ENCODE measurements around the gene SRSF12.
"Not testable (repeated sequence)": the region's sequence is repeated elsewhere in the genome, so short reads cannot be mapped to it uniquely, and the experiment has no call there.

SRSF12 gene

GRCh38 chr6:89131599-89131998 lies 13.7 kb upstream of the SRSF12 start:
- no peak for DNase-seq (ENCODE audit: low read depth in 2 of 2)

- not testable (repeated sequence) for DNase-seq (ENCODE audit: low read depth in 2 of 2)
These were observed 10.4 kb upstream of the SRSF12 start for GRCh38 chr6:89128256-89128671.

GRCh38 chr6:89122625-89123024 lies 4.8 kb upstream of the SRSF12 start:
- no peak for DNase-seq (ENCODE audit: low read depth in 2 of 2)

- no peak for DNase-seq (ENCODE audit: low read depth in 2 of 2)
These were observed 4.1 kb upstream of the SRSF12 start for GRCh38 chr6:89121934-89122333.

GRCh38 chr6:89120371-89120770 lies 2.5 kb upstream of the SRSF12 start:
- no peak for DNase-seq (ENCODE audit: low read depth in 2 of 2)

- DNase-seq (ENCODE audit: low read depth in 2 of 2): no peak
These were observed 1.1 kb upstream of the SRSF12 start for GRCh38 chr6:89118931-89119330.

DNA sequence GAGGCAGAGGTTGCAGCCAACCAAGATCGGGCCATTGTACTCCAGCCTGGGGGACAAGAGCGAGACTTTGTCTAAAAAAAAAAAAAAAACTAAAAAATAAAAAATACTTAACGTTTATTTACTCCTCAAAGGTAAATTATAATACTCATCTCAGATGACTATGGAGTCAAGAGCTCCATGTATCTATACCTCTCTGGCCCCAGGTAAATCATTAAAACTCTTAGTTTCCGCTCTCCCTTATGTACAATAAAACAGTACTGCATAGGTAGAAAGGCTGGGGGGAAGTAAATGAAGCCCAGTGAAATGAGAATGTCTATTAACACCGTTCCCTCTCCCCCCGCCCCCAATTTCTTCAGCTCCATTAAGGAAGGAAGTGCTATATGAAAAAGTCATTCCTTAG lies 1.2 kb downstream of the SRSF12 start:
- DNase-seq (ENCODE audit: low read depth in 2 of 2): no peak

- DNase-seq (ENCODE audit: low read depth in 2 of 2): no peak
These were observed 5.9 kb downstream of the SRSF12 start for GRCh38 chr6:89111933-89112332.

DNA sequence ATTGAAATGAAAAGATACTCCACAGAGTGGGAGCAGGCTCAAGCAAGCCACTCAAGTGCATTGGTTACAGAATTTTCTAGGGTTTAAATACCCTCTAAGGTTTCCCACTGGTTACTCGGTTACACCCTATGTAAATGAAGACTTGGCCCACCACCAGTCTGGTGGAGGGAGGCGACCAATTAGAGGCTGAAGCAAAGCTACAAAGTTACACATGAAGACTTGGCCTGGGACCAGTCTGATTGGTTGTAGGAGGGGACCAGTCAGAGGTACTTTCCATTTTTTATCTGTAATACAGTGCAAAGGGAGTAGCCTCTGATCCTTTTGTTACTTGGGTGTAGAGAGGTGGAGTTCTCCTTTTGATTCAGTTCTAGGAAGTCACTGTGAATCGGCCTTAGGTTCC lies 7.6 kb downstream of the SRSF12 start:
- no peak for DNase-seq (ENCODE audit: low read depth in 2 of 2)

DNA sequence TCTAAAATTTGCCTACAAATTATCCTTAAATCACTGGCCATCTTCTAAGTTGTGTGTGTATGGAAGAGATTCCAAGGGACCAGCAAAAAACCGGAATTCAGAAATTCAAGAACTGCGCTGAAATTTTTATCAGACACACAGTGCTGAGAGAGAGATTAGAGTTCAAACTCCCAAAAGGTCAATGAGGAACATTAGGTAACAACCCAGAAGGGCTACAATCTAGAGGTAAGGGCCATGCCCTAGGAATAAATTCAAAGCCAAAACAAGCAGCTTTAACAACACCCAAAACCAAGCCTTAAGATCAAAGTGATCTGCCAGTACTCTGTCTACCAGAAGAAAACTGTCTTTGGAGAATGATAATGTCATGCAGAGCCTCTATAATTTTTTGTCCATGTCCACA lies 17.8 kb downstream of the SRSF12 start:
- DNase-seq (ENCODE audit: low read depth in 2 of 2): no peak

- DNase-seq (ENCODE audit: low read depth in 2 of 2): no peak
These were observed 19.4 kb downstream of the SRSF12 start for GRCh38 chr6:89098461-89098860.

- no peak for DNase-seq (ENCODE audit: low read depth in 2 of 2)
These were observed 30.0 kb downstream of the SRSF12 start for GRCh38 chr6:89087881-89088280.

DNA sequence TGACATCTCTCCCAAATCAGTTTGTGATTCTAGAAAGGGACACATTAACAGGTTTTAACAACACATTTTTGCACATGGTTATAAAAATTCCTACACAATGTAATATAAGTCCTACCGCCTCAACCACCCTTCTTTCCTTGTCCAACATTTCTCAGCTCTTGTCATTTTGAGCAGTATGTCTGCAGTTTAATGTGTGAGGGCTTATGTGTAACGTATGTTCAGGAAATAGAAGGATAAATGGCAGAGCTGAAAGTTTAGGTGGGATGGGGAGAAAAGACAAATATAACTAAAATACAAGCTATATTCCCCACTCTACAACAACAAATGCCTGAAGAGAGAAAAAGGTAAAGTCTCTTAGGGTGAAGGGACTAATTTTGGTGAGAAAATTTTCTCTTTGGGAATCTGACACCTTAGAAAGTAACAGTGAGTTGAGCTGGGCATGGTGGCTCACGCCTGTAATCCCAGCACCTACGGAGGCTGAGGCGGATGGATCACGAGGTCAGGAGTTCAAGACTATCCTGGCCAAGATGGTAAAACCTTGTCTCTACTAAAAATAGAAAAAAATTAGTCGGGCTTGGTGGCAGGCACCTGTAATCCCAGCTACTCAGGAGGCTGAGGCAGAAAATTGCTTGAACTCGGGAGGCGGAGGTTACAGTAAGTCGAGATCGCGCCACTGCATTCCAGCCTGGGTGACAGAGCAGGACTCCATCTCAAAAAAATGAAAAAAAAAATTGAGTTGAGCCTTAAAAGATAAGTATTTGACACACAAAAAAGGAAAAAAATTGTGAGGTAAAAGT lies 32.3 kb downstream of the SRSF12 start:
- DNase-seq (ENCODE audit: low read depth in 2 of 2): no peak

GRCh38 chr6:89084954-89085353 lies 32.9 kb downstream of the SRSF12 start:
- no peak for DNase-seq (ENCODE audit: low read depth in 2 of 2)

- no peak for DNase-seq (ENCODE audit: low read depth in 2 of 2)
These were observed 33.3 kb downstream of the SRSF12 start for GRCh38 chr6:89084542-89084941.

DNA sequence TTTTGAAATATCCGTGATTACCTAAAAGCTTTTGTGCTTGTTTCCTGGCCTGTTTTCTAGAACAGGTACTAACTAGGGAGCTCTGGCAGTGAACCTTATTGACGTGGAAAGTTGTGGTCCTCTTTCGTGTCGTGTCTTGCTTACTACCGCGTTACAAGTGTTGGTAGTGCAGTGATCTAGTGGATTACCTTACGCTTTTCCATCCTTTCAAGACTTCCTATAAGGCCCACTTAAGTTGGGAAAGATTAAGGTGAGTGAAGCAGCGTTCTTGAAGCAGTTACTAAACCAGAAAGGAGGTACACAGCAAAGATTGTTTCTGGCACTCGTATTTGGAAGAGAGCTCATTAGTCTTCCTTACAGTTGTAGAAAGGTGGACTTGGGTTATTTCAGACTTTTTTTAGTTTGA lies 35.4 kb downstream of the SRSF12 start:
- DNase-seq (ENCODE audit: low read depth in 2 of 2): no peak

GRCh38 chr6:89081423-89082322 lies 36.2 kb downstream of the SRSF12 start:
- DNase-seq (ENCODE audit: low read depth in 2 of 2): peak; percentile 94 to 98

GRCh38 chr6:89081129-89081422 lies 36.8 kb downstream of the SRSF12 start:
- no peak for DNase-seq (ENCODE audit: low read depth in 2 of 2)

DNA sequence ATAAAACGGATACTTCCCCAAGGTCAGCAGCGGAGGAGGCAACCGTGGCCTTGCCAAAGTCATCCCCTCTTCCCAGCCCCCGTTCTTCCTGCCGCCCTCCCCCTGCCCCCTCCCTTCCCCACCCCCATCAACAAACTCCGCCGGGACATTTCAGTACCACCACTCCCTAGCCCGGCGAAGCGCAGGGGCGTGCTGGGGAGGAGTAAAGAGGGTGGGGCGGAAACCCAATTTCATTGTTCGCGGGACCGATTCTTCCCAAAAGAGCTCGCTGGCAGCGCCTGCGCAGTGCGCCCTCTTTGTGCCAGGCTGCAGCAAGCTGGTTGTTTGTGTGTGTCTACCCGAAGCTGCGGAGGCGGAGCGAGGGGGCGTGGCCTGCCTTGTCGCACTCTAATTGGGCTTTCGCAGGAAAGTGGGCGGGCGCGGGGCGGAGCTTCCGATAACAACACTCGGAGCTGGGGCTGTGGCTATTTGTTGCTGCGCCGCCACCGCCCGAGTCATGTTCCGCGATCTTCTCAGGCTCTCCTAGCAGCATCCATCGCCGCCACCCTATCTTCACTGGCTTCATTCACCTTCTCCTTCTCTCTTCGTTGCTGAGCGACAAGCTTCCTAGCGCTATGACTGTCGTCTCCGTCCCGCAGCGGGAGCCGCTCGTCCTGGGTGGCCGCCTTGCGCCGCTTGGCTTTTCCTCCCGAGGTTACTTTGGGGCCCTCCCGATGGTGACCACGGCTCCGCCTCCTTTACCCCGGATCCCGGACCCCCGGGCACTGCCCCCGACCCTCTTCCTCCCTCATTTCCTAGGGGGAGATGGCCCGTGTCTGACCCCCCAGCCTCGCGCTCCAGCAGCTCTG lies 37.4 kb downstream of the SRSF12 start, which contains the start of gene PNRC1:
Gene PNRC1, plus strand, starts transcription at position 471 of the 848 bp plus-strand sequence. Its CDS starts 144 bp downstream, at position 615.
- peak; percentile 100 for DNase-seq (ENCODE audit: low read depth in 2 of 2)

DNA sequence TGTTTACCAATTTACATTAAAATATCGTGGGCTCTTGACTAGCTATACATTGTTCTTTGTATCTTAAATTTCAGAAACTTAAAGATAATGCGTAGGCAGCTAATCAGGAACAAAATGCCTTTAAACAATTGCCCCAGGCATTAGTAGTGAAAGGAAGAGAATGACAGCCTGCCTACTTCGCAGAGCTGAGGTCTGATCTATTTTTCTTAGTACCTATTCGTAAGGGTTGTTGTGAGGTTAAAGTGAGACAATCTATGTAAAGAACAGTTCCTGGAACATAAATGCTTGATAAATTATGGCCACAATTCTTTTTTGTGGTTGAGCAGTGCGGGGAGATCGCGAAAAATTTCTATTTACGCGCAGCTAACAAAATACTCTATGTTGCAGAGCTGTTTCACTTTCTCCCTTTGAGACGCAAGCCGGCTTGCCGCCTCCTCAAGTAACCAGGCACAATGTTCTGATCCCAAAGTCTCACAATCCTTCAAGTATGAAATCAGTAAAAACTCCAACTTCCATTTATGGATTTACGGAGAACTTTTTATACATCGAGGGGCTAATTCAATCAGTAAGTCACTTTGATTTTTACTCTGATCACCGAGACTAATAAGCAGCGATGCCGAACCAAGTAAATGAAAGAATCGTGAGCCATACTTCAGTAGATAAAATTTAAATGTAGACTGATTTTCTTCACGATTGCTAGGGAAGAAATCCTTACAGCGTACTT lies 38.2 kb downstream of the SRSF12 start:
- peak; percentile 49 to 61 for DNase-seq (ENCODE audit: low read depth in 2 of 2)

GRCh38 chr6:89073840-89074239 lies 44.0 kb downstream of the SRSF12 start:
- no peak for DNase-seq (ENCODE audit: low read depth in 2 of 2)
